Stimulated activated CD4-positive, alpha-beta T cell treated with anti-CD3 and anti-CD28 coated beads, Interleukin-15, amount 100 ng/mL, for 48 hours (primary cell): ENCODE data around the gene ZNF200.
"Not testable (repeated sequence)": the region's sequence is repeated elsewhere in the genome, so short reads cannot be mapped to it uniquely, and the experiment has no call there.

Source experiments
- DNase-seq, 2 donors: peaks; one replicate each; pipeline ENCODE4 v3.0.0-alpha.2; 2020; ENCODE audit warnings: low read depth in 2 of 2

ZNF200 gene, protein sequence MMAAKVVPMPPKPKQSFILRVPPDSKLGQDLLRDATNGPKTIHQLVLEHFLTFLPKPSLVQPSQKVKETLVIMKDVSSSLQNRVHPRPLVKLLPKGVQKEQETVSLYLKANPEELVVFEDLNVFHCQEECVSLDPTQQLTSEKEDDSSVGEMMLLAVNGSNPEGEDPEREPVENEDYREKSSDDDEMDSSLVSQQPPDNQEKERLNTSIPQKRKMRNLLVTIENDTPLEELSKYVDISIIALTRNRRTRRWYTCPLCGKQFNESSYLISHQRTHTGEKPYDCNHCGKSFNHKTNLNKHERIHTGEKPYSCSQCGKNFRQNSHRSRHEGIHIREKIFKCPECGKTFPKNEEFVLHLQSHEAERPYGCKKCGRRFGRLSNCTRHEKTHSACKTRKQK

DNA sequence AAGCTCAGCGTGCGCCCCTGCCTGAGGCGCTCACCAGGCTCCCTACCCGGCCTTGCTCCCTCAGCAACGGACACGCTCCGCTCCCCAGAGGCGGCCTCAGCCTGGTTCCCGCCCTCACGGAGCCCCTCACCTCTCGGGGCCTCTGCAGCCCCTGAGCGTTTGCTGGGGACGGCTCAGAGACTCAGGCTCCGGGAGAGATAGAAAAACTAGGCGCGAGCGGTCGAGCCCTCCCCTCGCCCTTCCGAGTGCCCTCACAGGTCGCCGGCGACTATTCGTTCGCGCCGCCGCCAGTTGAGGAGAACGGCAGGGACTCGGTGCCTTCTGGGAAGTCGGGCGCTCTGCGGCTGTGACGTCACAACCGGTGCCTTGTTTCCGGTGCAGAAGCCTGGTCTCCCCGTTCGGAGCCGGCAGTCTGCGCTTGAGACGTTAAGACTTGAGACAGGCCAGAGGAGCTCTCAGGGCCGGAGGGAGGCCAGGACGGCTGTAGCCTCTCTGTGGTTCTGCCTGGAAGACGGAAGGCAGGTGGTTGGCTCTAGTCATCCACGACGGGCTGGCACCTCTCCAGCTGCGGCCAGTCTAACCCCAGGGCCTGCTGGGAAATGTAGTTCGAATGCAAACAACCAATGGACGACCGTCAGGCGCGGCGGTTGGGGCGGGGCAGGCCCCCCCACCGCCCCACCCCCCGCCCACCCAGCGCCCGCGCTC is at the start of gene ZNF200:
TSS of gene ZNF200 (minus strand) at position 302 of the 705 bp plus-strand sequence. CDS start 1,403 bp downstream, outside the sequence.
- peak; percentile 91 to 92 for DNase-seq

DNA sequence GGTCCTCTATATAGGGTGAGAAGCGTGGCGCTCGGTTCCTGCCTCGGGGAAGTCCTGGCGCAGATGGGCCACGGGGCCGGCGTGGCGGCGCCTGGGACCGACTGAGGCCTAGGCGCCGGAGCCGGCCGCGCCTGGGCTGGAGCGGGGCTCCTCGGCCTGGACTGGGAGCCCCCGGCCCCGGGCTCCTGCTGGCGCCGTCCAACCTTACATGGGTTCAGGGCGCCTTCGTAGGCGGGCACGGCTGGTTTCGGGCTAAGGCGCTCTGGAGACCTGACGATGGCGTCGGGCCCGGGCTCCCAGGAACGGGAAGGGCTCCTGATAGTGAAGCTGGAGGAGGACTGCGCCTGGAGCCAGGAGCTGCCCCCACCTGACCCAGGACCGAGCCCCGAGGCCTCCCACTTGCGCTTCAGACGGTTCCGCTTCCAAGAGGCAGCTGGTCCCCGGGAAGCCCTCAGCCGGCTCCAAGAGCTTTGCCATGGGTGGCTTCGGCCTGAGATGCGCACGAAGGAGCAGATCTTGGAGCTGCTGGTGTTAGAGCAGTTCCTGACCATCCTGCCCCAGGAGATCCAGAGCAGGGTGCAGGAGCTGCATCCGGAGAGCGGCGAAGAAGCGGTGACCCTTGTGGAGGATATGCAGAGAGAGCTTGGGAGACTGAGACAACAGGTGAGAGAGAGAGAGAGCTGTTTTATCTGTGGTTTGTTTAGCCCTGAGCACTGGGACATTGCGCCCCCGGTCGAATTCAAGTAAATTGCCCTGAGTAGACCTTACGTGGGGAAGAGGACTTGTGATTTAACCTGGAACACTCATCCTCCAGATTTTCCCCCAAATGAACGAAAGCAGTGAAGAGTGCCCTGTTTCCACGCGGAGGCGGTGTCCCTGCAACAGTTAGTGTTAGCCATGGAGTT is 48.8 kb upstream of the ZNF200 start:
- no peak for DNase-seq

DNA sequence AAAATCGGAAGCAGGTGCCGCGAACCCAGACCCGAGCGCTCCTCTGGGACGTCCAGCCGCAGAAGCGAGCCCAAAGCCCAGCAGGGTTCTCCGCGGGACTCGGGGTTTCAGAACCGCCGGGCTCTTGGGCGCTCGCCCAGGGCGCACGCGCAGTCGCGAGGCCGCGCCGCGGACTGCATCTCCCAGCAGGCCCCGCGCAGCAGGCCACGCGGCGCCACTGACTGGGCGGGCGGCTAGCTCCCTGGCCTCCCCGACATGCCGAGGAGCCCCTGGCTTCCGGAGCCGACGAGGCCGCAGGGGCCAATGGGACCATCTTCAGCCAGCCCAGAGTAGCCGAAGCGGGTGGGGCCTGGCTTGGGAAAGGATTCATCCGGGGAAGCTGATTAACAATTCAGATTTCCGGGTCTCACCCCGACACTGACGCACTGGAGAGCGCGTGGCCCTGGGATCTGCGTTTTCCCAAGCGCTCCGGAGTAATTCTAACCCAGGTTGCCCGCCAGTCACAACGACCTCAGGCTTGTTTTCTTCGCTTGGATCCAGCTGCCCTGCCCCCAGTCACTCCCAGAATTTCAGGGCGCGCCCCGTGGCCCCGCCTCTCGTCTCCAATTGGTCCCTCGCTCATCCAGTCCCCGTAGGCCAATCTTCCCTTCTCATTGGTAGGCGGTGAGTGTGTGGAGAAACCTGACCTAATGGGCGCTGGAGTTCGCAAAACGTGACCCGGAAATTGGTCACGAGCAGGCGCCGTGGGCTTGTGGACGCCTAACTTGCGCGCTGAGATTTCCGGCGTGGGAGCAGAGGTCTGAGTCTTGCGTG is 48.0 kb upstream of the ZNF200 start, which contains the start of gene ZNF263:
TSS of gene ZNF263 (plus strand) at position 762 of the 813 bp plus-strand sequence. CDS start 328 bp downstream, outside the sequence.
- DNase-seq, result peak; percentile 91

DNA sequence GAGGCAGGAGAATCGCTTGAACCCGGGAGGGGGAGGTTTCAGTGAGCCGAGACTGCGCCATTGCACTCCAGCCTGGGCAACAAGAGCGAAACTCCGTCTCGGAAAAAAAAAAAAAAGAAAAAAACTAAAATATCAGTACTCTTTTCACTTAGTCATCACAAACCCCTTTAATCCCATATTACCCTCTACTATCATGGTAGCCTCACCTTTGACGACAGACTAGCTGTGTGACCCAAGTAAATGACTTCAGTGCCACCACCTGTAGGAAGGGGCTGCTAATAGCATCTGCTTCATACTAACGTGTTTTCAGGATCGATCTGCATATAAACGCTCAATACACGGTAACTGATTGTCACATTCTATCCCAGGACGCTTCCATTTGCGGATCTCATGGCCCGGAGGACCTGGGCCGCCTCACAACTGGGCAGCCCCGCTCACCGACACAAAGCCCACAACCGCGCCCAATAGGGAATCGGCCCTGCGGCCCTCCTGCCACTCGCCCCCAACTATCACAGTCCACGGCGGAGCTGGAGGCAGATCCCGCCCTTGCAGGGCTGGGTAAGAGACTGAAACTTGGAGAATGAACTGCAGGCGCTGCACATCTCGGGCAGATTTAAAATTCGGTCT is 47.3 kb upstream of the ZNF200 start:
- no peak for DNase-seq

DNA sequence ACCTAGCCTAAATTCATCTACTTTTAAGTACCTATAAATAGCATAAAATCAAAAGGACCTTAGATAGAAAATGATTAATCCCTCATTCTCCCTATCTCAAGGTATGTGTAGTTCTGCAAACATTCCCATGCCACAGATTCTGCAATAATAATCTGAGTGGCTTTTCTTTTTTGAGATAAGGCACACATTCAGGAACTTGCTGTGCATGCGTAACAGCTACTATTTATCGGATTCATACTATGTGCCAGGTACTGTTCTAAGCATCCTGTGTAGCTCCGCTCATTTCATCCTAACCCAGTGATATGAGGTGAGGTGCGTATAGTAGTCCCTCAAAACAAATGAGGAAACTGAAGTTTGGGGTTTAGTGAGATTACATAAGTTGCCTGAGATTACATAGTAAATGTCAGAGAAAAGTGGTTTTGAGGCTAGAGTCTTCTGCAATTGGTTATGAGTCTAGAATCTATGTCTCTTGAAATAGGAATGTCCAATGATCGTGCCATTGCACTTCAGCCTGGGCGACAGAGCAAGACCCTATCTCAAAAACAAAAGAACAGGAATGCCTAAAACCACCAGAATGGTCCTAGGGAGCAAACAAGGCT is 46.4 kb upstream of the ZNF200 start:
- no peak for DNase-seq

DNA sequence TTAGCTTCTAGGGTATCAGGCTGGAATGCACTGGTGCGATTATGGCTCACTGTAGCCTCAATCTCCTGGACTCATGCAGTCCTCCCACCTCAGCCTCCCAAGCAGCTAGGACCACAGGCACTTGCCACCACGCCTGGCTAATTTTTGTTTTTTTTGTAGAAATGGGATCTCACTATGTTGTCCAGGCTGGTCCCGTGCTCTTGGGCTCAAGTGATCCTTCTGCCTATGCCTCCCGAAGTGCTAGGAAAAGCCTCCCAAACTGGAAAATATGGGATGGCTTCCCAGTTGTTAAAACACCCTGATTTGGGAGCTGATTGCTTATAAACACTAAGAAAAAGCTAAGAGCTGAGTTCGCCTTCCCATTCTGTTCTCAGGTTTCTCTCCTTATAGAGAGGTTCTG is 41.7 kb upstream of the ZNF200 start:
- DNase-seq, result no peak

DNA sequence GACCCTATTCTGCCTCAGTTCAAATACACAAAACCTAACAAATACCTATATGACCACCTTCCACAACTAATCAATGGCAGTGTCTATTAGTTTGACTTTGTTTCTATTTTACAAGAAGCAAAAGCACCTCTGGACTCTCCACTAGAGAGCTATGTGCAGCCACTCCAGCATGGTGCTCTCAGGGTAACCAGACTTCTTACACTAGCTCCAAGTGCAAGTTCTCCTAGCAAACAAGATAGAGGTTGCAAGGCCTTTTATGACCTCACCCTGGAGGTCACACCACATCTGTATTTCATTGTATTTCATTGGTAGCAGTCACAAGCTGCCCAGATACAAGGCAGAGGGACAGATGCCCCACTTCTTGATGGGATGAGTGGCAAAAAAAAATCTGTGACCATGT is 40.0 kb upstream of the ZNF200 start:
- no peak for DNase-seq

DNA sequence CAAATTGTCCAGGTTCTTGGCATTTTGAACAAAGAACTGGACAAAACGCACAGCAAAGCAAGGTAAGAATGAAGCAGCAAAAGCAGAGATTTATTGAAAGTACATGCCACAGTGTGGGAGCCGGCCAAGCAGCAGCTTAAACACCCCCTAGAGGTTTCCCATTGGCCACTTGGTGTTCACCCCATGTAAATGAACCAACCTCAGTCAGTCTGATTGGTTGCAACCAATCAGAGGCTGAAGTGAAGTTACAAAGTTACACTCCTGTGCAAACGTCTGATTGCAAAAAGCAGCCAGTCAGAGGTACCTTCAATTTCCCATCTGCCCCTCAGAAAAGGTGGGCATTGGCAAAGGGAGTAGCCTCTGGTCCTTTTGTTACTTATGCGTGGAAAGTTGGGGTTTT is 39.5 kb upstream of the ZNF200 start:
- DNase-seq, result no peak

DNA sequence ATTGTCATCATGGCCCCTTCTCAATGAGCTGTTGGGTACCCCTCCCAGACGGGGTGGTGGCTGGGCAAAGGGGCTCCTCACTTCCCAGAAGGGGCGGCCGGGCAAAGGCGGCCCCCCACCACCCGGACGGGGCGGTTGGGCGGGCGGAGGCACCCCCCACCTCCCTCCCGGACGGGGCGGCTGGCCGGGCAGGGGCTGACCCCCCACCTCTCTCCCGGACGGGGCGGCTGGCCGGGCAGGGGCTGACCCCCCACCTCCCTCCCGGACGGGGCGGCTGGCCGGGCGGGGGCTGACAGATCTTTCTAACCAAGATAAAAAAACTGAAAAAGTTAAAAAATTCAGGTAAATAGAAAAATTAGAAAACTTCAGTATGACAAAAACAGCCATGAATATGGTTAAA is 36.3 kb upstream of the ZNF200 start:
- not testable (repeated sequence) for DNase-seq

DNA sequence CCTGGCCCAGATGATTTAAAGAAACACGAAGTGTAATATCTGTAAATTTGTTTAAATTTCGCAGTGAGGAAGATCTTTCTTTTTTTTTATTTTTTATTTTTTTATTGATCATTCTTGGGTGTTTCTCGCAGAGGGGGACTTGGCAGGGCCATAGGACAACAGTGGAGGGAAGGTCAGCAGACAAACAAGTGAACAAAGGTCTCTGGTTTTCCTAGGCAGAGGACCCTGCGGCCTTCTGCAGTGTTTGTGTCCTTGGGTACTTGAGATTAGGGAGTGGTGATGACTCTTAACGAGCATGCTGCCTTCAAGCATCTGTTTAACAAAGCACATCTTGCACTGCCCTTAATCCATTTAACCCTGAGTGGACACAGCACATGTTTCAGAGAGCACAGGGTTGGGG is 35.8 kb upstream of the ZNF200 start:
- DNase-seq, result not testable (repeated sequence)

DNA sequence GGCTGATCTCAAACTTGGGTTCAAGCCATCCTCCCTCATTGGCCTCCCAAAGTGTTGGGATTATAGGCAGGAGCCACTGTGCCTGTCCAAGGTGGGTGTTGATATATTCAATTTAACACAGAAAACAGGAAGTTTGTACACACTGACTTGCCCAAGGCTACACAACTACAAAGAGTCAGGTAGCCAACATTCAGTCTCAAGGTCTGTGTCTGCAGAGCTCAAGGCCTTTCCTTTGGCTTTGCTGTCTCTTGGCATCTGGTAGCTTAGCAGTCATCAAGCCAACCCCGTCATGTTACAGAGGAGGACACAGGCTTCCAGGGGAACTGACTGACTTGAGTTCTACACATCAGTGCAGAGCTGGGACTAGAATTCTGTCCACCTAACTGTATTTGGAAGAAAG is 33.3 kb upstream of the ZNF200 start:
- DNase-seq, result no peak

DNA sequence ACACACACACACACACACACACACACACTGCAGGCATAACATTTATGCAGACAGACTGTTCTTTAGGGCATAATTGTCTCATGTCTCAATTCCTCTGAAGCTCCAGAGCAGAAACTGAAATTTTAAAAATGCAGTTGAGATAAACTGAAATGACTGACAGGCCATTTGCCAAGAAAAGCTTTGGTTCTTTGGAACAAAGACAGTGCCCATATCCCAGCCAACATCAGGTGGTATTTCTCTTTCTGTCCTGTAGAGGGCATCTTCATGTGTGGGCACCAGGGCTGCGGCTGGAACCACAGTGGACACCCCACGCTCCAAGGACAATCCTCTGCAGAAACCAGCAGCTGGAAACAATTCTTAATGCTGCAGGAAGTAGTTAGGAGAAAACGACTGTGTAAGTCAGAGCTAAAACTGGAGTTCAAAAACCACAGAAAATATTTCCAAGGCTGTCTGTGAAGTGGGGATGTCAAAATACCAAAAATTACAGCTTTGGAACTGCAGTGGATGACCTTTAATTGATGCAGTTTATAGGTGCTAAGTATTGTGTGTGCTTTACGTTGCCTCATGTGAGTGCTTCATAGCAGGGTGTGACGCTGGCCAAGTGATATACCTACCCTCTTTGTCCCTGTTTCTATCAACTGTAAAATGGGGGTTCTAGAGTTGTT is 32.0 kb upstream of the ZNF200 start:
- DNase-seq, result no peak

DNA sequence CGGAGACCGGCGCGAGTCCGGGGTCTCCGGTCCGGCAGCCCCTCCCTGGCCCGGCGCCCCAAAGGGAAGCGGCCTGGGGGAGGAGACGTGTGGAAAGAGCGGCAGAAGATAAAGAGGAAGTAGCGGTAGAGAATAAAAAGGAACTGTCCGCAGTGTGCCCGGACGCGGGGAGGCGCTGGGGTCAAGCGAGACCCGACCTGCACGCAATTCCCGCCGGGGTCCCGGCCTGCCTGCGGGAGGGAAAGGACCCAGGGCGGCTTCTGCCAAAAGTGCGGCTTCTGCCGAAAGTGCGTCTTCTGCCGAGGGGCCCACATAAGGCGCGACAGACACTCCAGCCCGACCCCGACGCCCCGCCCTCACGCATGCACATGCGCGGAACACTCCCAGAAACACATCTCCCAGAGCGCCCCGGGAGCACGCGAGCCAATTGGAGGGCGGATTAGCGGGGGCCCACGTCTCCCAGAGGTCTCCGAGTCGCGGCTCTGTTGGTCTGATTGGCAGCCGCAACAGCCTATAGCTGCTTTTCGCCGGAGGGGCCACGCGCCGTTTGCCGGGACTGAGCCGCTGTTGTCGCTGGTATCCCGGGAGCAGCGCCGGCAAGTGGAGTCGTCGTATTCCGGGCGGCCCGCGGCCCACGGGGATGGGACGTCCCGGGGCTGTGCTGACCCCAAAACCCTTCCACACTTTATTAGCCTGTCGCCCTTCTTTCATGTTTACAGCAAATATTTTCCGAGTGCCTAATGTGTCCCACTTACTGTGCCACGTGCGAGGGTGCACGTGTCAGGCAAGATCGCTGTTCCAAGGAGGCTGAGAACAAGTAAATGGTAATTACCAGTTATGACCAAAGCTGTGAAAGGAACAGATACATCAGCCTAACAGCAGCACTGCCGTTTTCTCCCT is 29.4 kb upstream of the ZNF200 start:
- DNase-seq, result peak; percentile 92 to 98

DNA sequence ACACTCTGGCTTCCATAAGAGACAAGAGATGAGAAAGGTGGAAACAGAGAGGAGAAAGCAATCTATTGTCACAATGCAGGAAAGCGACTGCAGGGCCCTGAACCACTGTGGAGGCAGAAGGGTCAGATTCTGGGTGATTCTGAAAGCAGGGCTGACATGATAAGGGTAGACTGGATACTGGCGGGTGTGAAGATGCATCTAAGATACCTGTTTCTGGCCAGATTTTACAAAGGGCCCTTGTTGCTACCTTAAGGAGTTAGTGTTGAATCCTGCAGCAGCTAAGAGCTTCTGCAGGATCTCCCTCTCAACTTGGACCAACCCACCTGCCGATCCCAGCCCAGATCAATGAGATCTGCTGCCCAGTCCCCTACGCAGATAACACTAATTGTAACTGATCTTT is 27.6 kb upstream of the ZNF200 start:
- DNase-seq, result no peak

DNA sequence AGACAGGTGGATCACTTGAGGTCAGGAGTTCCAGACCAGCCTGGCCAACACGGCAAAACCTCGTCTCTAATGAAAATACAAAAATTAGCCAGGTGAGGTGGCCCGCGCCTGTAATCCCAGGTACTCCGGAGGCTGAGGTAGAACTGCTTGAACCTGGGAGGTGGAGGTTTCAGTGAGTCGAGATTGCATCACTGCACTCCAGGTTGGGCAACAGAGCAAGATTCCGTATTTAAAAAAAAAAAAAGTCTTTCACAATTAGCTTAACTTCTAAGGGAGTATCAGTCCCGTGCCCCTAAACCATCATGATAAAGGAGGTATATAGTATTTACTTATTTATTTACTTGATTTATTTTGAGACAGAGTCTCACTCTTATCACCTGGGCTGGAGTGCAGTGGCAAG is 24.9 kb upstream of the ZNF200 start:
- no peak for DNase-seq

DNA sequence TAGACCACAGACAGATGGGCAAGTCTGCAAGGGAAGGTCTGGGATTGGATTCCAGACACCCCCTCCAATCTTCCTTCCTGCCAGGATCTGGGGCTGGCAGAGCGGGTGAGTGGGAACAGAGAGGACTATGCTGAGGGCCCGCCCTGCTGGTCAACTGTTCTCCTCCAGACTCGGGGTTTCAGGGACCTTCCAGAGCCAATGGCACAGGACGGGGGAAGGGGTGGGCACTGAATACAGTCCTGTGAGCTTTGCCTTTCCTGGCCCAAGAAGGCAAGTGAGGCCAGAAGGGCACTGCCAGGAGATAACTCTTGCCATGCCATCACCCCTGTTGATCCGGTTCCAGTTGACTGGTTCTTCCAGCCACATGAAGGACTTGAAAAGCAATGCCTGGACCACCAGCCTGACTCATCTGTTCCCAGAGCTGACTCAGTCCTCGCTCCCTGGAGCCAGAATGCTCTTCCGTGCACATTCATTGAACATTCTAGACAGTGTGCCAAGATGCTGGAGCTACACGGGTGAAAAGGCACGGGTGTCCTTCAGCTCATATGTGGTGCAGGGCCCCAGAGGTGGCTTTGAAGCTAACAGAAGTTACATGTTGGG is 22.0 kb upstream of the ZNF200 start:
- DNase-seq, result no peak

DNA sequence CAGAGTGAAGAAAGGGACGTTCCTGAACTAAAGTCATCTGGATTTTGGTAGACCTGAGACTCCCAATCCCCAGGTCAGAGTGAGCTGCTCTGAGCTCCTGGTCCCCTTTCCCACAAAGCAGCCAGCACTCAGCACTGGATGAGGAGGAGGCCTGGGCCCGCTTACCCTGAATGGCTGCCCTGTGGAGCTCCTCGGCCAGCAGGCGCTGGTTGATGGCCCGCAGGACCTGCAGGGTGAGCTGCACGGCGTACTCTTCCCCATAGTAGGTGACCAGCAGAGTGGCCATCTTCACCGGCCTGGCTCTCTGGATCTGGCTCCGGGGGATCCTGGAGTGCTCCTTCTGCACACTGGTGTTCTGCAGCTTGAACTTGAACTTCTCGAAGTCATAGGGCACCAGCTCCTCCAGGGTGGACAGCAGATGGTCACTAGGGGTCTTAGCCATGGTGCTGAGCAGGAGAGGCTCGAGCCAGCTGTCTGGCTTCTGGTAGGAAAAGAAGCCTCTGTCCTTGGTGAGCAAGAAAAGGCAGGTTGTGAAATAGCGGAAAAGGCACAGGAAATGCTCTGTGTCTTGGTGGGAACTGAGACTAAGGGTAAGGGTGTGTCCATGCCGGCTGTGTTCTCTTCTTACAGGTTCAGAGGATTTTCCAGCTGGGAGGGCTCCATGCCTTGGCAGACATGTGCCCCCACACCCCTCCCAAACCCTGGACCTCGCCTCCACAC is 21.3 kb upstream of the ZNF200 start, which contains the start of gene MEFV:
TSS of gene MEFV (minus strand) at position 488 of the 720 bp plus-strand sequence. CDS start at position 442, 46 bp downstream.
- no peak for DNase-seq
